Spleen (tissue), 7 donors: ENCODE data around the gene AVPR1B.

Source experiments
- CTCF ChIP-seq, 11 experiments: fragments of 200-600 bp in 7 of 11; fragments of 450-650 bp in 4 of 11; sonication (generic) in 4 of 11; IDR thresholded peaks in 8 of 11; conservative IDR thresholded peaks in 3 of 11; 1 replicate in 7 of 11; 2 replicates in 4 of 11; pipeline versions ENCODE4 v1.4.0 to v1.8.0; 2016 to 2021; ENCODE audit warnings: antibody characterized with exemption in 11 of 11, inconsistent platforms in 4 of 11, mild to moderate bottlenecking in 1 of 11
- POLR2A ChIP-seq, 3 donors: fragments of 450-650 bp; IDR thresholded peaks; one replicate each; pipeline ENCODE4 v1.5.1; 2017; ENCODE audit warnings: antibody characterized with exemption in 3 of 3, mild to moderate bottlenecking in 1 of 3
- POLR2AphosphoS5 ChIP-seq, 3 donors: sonication (generic); formaldehyde crosslinking; IDR thresholded peaks; one replicate each; pipeline ENCODE4 v1.5.1; 2017; ENCODE audit warnings: antibody characterized with exemption in 3 of 3
- donor health status: DM: no; HTN: no; CAD: no; lungs with moderate emphysema.
- donor health status: DM: no; HTN: no; CAD: no.
- donor health status: DM: no; HTN: no; CAD: no.

- TF ChIP-seq CTCF (IDR thresholded peaks at IDR 0.05 in 8 of 11, conservative IDR thresholded peaks at IDR 0.05 in 3 of 11) (no peak), POLR2A (IDR thresholded peaks at IDR 0.05) (no peak), POLR2AphosphoS5 (IDR thresholded peaks at IDR 0.05) (no peak)
These were observed 25.6 kb upstream of the AVPR1B start for GRCh38 chr1:206142770-206143169.
